ENCODE measurements around the gene NOP14. TPM values are rescaled to one million over a fixed set of nuclear protein-coding genes. Genes with fewer than 3 reads are reported as not detected.

The NOP14 gene
- total RNA-seq, 1 donor from 2014 or later, result 22.9 TPM

DNA sequence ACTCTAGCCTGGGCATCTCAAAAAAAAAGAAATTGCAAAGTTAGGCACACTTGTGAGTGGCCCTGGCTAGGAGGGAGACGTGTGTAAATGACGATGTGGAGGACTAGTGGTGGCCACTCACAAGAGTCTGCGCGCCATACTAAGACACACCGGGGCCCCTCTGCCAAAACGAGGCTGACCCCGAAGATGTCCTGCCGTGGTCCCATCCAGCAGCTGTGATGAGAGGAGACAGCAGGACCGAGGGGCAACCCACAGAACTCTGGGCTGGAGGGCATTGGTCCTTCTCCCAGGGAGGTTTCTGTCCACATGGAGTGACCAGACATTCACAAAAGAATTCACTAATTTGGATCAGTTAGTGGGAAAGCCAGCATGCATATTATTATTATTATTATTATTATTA, 47.4 kb downstream of the NOP14 start:
- TF ChIP-seq, protein P1, sequence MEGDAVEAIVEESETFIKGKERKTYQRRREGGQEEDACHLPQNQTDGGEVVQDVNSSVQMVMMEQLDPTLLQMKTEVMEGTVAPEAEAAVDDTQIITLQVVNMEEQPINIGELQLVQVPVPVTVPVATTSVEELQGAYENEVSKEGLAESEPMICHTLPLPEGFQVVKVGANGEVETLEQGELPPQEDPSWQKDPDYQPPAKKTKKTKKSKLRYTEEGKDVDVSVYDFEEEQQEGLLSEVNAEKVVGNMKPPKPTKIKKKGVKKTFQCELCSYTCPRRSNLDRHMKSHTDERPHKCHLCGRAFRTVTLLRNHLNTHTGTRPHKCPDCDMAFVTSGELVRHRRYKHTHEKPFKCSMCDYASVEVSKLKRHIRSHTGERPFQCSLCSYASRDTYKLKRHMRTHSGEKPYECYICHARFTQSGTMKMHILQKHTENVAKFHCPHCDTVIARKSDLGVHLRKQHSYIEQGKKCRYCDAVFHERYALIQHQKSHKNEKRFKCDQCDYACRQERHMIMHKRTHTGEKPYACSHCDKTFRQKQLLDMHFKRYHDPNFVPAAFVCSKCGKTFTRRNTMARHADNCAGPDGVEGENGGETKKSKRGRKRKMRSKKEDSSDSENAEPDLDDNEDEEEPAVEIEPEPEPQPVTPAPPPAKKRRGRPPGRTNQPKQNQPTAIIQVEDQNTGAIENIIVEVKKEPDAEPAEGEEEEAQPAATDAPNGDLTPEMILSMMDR (IDR thresholded peaks at IDR 0.05; ENCODE audit: unreplicated experiment), result no peak
- Mint-ChIP-seq H3K27me3 (ENCODE audit: unreplicated experiment) (no peaks in the 10 kb centered on the region), H3K36me3 (ENCODE audit: low read depth, unreplicated experiment) (peaks cover 73% of the 10 kb centered on the region), H3K9me3 (ENCODE audit: unreplicated experiment) (no peaks in the 10 kb centered on the region), H3K4me1 (ENCODE audit: unreplicated experiment) (peaks cover 10% of the 10 kb centered on the region), H3K4me3 (ENCODE audit: unreplicated experiment) (no peak overlapping the region), H3K27ac (ENCODE audit: unreplicated experiment) (no peak overlapping the region)
- no peak for DNase-seq (ENCODE audit: low spot score)

DNA sequence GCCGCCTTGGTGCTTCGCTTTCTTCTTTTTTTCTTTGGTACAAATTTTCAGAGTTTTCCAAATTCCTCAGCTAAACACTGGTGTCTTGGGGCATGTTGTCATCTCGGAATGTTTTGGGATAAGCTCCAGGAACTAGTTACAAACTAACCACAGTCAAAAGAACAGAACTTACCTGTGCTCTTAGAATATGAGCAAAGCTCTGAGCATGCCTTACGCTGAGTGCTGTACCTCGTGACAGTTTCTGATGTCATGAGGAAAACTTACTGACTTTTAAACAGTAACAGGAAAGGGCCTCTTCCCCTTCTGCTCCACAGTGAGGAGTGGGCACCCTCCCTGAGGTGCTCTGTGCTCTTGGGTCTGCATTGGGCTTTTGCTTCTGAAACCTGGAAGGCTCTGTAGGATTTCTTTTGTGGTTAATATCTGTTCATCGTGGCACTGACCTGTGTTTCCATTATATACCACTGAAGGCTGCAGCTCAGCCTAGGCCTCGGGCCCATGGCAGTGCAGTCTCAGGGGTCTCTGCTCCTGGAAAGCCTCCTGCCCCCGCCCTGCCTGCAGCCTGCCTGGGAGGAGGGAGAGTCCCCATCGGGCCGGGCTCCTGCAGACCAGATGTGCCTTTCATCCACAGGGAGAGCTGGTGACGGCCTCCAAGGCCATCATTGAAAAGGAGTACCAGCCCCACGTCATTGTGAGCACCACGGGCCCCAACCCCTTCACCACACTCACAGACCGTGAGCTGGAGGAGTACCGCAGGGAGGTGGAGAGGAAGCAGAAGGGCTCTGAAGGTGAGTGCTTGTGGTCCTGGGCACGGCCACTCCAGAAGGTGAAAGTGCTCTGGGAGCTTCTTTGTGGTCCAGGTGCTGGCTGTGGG, 48.7 kb downstream of the NOP14 start:
- Mint-ChIP-seq H3K4me1 (ENCODE audit: unreplicated experiment) (peaks cover 10% of the 10 kb centered on the region), H3K9me3 (ENCODE audit: unreplicated experiment) (no peaks in the 10 kb centered on the region), H3K36me3 (ENCODE audit: low read depth, unreplicated experiment) (peaks cover 65% of the 10 kb centered on the region), H3K27ac (ENCODE audit: unreplicated experiment) (peak overlapping the region; percentile 61), H3K4me3 (ENCODE audit: unreplicated experiment) (peak overlapping the region; percentile 74), H3K27me3 (ENCODE audit: unreplicated experiment) (no peaks in the 10 kb centered on the region)
- no peak for DNase-seq (ENCODE audit: low spot score)
- TF ChIP-seq, protein P1 (IDR thresholded peaks at IDR 0.05; ENCODE audit: unreplicated experiment), result no peak

DNA sequence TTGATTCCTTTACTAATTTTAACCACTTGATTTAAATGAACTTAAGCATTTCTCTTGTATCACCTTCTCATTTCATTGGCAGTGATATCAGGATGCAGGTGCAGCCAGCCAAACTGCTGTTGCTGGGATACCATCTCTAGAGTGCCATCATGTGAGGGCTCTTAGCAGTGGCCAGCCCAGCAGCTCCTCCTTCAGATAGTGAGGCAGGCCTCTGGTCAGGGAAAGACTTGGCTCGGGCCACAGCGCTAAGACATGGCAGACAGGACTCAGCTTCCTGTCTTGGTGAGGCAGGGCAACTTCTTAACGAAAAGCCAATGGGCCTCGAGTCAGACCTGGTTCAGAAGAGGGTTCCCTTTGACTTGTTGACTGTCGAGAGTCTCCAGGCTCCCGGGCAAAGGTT, 50.0 kb downstream of the NOP14 start:
- H3K27ac Mint-ChIP-seq (ENCODE audit: unreplicated experiment), result no peak overlapping the region
- H3K27me3 Mint-ChIP-seq (ENCODE audit: unreplicated experiment), result no peaks in the 10 kb centered on the region
- TF ChIP-seq, protein P1 (IDR thresholded peaks at IDR 0.05; ENCODE audit: unreplicated experiment), result no peak
- H3K9me3 Mint-ChIP-seq (ENCODE audit: unreplicated experiment), result no peaks in the 10 kb centered on the region
- no peak for DNase-seq (ENCODE audit: low spot score)
- H3K4me1 Mint-ChIP-seq (ENCODE audit: unreplicated experiment), result peaks cover 10% of the 10 kb centered on the region
- peaks cover 64% of the 10 kb centered on the region for H3K36me3 Mint-ChIP-seq (ENCODE audit: low read depth, unreplicated experiment)
- no peak overlapping the region for H3K4me3 Mint-ChIP-seq (ENCODE audit: unreplicated experiment)

DNA sequence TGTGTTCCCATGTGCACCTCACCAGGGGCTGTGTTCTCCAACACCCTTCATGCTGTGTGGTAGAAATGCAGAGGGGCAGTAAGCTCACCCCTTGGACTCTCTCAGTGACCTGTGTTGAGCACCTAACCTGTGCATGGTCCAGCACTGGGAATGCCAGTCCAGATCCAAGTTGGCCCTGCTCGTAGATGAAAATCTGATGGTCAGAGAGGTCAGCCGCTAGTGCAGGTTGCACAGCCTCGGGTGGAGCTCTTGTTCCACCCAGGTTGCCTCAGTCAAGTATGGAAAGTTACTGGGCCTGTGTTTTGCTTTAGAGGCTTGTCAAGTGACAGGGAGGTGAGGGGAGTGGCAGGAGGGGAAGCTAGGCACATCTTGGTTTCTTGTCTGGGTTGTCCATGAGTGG, 51.3 kb downstream of the NOP14 start:
- TF ChIP-seq, protein P1 (IDR thresholded peaks at IDR 0.05; ENCODE audit: unreplicated experiment), result no peak
- Mint-ChIP-seq H3K27ac (ENCODE audit: unreplicated experiment) (no peak overlapping the region), H3K36me3 (ENCODE audit: low read depth, unreplicated experiment) (peaks cover 65% of the 10 kb centered on the region), H3K4me3 (ENCODE audit: unreplicated experiment) (no peak overlapping the region), H3K27me3 (ENCODE audit: unreplicated experiment) (no peaks in the 10 kb centered on the region), H3K4me1 (ENCODE audit: unreplicated experiment) (peaks cover 15% of the 10 kb centered on the region), H3K9me3 (ENCODE audit: unreplicated experiment) (no peaks in the 10 kb centered on the region)
- DNase-seq (ENCODE audit: low spot score), result no peak

DNA sequence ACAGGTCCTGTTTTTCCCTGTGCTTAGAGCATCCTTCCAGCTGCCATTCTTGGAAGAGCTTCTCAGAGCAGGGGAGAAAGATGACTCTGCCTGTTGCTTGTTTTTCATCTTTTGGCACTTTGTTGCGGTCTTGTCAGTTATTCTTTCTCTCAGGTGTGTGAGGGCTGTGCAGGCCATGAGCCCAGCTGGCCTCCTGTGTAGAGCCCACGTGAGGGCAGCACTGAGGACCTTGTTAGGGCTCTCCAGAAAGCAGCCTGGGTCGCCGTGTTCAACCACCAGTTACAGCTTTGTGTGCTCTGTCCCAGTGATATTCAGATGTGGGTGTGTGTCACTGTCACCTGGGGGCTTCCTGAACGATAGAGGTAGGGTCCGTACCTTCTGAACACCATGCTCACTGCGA, 52.8 kb downstream of the NOP14 start:
- DNase-seq (ENCODE audit: low spot score), result no peak
- Mint-ChIP-seq H3K36me3 (ENCODE audit: low read depth, unreplicated experiment) (peaks cover 61% of the 10 kb centered on the region), H3K9me3 (ENCODE audit: unreplicated experiment) (no peaks in the 10 kb centered on the region), H3K4me3 (ENCODE audit: unreplicated experiment) (no peak overlapping the region), H3K27me3 (ENCODE audit: unreplicated experiment) (no peaks in the 10 kb centered on the region), H3K4me1 (ENCODE audit: unreplicated experiment) (peaks cover 21% of the 10 kb centered on the region), H3K27ac (ENCODE audit: unreplicated experiment) (no peak overlapping the region)
- TF ChIP-seq, protein P1 (IDR thresholded peaks at IDR 0.05; ENCODE audit: unreplicated experiment), result no peak
